H1 (cell line): ENCODE measurements around the gene EAPP.

ENCODE experiments used
- EGR1 ChIP-seq: IDR thresholded peaks from 2 replicates; pipeline ENCODE4 v1.6.1; 2011; ENCODE audit warnings: low read depth, low read length, borderline replicate concordance
- HDAC2 ChIP-seq, 2 experiments: fragments of 300-600 bp in 1 of 2; sonication (generic) in 1 of 2; IDR thresholded peaks; 2 replicates each; pipeline ENCODE4 v1.6.1; 2011 to 2012; ENCODE audit warnings: low read depth in 2 of 2, low read length in 2 of 2, mild to moderate bottlenecking in 2 of 2, moderate library complexity in 2 of 2, borderline replicate concordance in 1 of 2, inconsistent platforms in 1 of 2
- MAFK ChIP-seq: IDR thresholded peaks from 2 replicates; pipeline ENCODE4 v1.6.1; 2012; ENCODE audit warnings: low read depth, mild to moderate bottlenecking, improper control_type of control experiment, low read length
- NANOG ChIP-seq: IDR thresholded peaks from 2 replicates; pipeline ENCODE4 v1.6.1; 2011; ENCODE audit warnings: low read length, low read depth, mild to moderate bottlenecking, inconsistent platforms; ENCODE audit not compliant: insufficient read depth, poor library complexity, severe bottlenecking
- POLR2A ChIP-seq, 2 experiments: IDR thresholded peaks; 1 replicate in 1 of 2; 2 replicates in 1 of 2; pipeline ENCODE4 v1.6.1; 2011; ENCODE audit warnings: low read depth in 2 of 2, low read length in 2 of 2, mild to moderate bottlenecking in 2 of 2; ENCODE audit errors: control extremely low read depth in 1 of 2
- RFX5 ChIP-seq: IDR thresholded peaks from 2 replicates; pipeline ENCODE4 v1.6.1; 2011; ENCODE audit warnings: low read depth, low read length, improper control_type of control experiment, borderline replicate concordance
- SIN3A ChIP-seq, 2 experiments: IDR thresholded peaks in 1 of 2; conservative IDR thresholded peaks in 1 of 2; 2 replicates each; pipeline ENCODE4 v1.6.1; 2011 to 2012; ENCODE audit warnings: low read length in 2 of 2, improper control_type of control experiment in 1 of 2, low read depth in 1 of 2, mild to moderate bottlenecking in 1 of 2
- SP1 ChIP-seq: IDR thresholded peaks from 2 replicates; pipeline ENCODE4 v1.6.1; 2011; ENCODE audit warnings: low read depth, low read length
- TF ChIP-seq, protein P1 (sequence below), 3 experiments: IDR thresholded peaks; 1 replicate in 2 of 3; 2 replicates in 1 of 3; pipeline versions ENCODE4 v1.5.1 to v1.6.1; 2011; ENCODE audit warnings: low read length in 3 of 3, mild to moderate bottlenecking in 3 of 3, inconsistent platforms in 2 of 3, low read depth in 1 of 3, moderate library complexity in 1 of 3; ENCODE audit not compliant: insufficient read depth in 1 of 3; ENCODE audit errors: control extremely low read depth in 1 of 3
- TF ChIP-seq, protein P2 (sequence below): IDR thresholded peaks from 2 replicates; pipeline ENCODE4 v1.6.1; 2012; ENCODE audit warnings: low read length, inconsistent platforms
- TF ChIP-seq, protein P3 (sequence below): IDR thresholded peaks from 2 replicates; pipeline ENCODE4 v1.6.1; 2012; ENCODE audit warnings: inconsistent platforms

DNA sequence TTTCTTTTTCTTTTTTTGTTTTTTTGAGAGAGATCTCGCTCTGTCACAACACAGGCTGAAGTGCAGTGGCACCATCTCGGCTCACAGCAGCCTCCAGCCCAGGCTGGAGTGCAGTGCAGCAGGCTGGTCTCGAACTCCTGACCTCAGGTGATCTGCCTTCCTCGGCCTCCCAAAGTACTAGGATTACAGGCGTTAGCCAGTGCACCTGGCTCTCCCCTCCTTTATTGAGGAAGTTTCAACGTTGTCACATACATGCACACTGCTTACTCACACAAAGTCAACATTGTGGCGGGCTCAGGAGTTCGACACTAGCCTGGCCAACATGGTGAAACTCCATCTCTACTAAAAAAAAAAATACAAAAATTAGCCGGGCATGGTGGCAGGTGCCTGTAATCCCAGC, 32.0 kb downstream of the EAPP start:
- TF ChIP-seq SIN3A (conservative IDR thresholded peaks at IDR 0.05 in 1 of 2, IDR thresholded peaks at IDR 0.05 in 1 of 2; ENCODE audit: low read depth in 1 of 2, low read length in 2 of 2) (no peak), MAFK (no peak), RFX5 (no peak), POLR2A (IDR thresholded peaks at IDR 0.05; ENCODE audit: control extremely low read depth in 1 of 2, low read depth in 2 of 2, low read length in 2 of 2) (no peak), NANOG (no peak), HDAC2 (IDR thresholded peaks at IDR 0.05; ENCODE audit: borderline replicate concordance in 1 of 2, low read depth in 2 of 2, low read length in 2 of 2) (no peak), EGR1 (no peak), SP1 (no peak)
- TF ChIP-seq, protein P1, sequence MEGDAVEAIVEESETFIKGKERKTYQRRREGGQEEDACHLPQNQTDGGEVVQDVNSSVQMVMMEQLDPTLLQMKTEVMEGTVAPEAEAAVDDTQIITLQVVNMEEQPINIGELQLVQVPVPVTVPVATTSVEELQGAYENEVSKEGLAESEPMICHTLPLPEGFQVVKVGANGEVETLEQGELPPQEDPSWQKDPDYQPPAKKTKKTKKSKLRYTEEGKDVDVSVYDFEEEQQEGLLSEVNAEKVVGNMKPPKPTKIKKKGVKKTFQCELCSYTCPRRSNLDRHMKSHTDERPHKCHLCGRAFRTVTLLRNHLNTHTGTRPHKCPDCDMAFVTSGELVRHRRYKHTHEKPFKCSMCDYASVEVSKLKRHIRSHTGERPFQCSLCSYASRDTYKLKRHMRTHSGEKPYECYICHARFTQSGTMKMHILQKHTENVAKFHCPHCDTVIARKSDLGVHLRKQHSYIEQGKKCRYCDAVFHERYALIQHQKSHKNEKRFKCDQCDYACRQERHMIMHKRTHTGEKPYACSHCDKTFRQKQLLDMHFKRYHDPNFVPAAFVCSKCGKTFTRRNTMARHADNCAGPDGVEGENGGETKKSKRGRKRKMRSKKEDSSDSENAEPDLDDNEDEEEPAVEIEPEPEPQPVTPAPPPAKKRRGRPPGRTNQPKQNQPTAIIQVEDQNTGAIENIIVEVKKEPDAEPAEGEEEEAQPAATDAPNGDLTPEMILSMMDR (IDR thresholded peaks at IDR 0.05; ENCODE audit: control extremely low read depth in 1 of 3, insufficient read depth in 1 of 3, low read depth in 1 of 3, low read length in 3 of 3) = no peak
- TF ChIP-seq, protein P2, sequence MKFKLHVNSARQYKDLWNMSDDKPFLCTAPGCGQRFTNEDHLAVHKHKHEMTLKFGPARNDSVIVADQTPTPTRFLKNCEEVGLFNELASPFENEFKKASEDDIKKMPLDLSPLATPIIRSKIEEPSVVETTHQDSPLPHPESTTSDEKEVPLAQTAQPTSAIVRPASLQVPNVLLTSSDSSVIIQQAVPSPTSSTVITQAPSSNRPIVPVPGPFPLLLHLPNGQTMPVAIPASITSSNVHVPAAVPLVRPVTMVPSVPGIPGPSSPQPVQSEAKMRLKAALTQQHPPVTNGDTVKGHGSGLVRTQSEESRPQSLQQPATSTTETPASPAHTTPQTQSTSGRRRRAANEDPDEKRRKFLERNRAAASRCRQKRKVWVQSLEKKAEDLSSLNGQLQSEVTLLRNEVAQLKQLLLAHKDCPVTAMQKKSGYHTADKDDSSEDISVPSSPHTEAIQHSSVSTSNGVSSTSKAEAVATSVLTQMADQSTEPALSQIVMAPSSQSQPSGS = no peak
- TF ChIP-seq, protein P3, sequence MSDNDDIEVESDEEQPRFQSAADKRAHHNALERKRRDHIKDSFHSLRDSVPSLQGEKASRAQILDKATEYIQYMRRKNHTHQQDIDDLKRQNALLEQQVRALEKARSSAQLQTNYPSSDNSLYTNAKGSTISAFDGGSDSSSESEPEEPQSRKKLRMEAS = no peak
